ENCODE measurements around the gene PRDM15. TPM values are rescaled to one million over a fixed set of nuclear protein-coding genes. Genes with fewer than 3 reads are reported as not detected.

PRDM15 gene
- total RNA-seq, 1 experiment from 2014 or later: 3.0 TPM

DNA sequence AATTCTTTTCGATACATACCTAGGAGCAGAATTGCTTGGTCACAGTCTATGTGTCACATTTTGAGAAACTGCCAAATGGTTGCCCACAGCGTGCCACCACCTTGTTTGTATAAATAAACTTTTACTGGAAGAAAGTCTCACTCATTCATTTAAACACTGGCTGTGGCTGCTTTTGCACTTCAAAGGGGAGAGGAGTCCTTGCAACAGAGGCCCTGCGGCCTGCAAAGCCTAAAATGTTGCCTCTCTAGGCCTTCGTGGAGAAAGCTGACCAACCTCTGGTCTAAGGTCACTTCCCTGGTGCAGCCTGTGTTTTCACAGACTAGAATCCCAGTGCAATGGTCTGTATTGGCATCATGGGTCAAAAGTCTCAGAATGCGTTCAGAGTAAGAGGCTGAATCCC is 120.6 kb downstream of the PRDM15 start:
- H3K9me3 ChIP-seq (ENCODE audit: low read length): no peaks in the 10 kb centered on the region
- no peaks in the 10 kb centered on the region for H3K79me2 ChIP-seq (ENCODE audit: low read length)
- no peaks in the 10 kb centered on the region for H3K27me3 ChIP-seq (ENCODE audit: low read length)
- H3K4me2 ChIP-seq (ENCODE audit: low read depth, low read length, poor library complexity, severe bottlenecking): no peak overlapping the region
- no peak overlapping the region for H3K9ac ChIP-seq (ENCODE audit: low read length)
- no peaks in the 10 kb centered on the region for H4K20me1 ChIP-seq (ENCODE audit: insufficient read depth, low read depth, low read length)
- H3K4me1 ChIP-seq (ENCODE audit: low read length): no peaks in the 10 kb centered on the region
- H3K36me3 ChIP-seq (ENCODE audit: insufficient read depth, low read length): no peaks in the 10 kb centered on the region
- no peak overlapping the region for H3K27ac ChIP-seq (ENCODE audit: low read length)
- no peak overlapping the region for H2AFZ ChIP-seq (ENCODE audit: low read length)
- H3K4me3 ChIP-seq (ENCODE audit: low read length): no peak overlapping the region
- no peaks in the 10 kb centered on the region for H3K9me2 ChIP-seq (replicated peaks; ENCODE audit: insufficient read depth, low read length)
- no peak for DNase-seq

GRCh38 chr21:41755934-41756773 is 123.0 kb downstream of the PRDM15 start:
- DNase-seq: no peak
- no peaks in the 10 kb centered on the region for H3K9me3 ChIP-seq (ENCODE audit: low read length)
- no peak overlapping the region for H3K4me2 ChIP-seq (ENCODE audit: low read depth, low read length, poor library complexity, severe bottlenecking)
- no peaks in the 10 kb centered on the region for H3K79me2 ChIP-seq (ENCODE audit: low read length)
- H3K27ac ChIP-seq (ENCODE audit: low read length): no peak overlapping the region
- H3K4me3 ChIP-seq (ENCODE audit: low read length): no peak overlapping the region
- H3K36me3 ChIP-seq (ENCODE audit: insufficient read depth, low read length): no peaks in the 10 kb centered on the region
- no peak overlapping the region for H3K9ac ChIP-seq (ENCODE audit: low read length)
- H4K20me1 ChIP-seq (ENCODE audit: insufficient read depth, low read depth, low read length): no peaks in the 10 kb centered on the region
- H3K4me1 ChIP-seq (ENCODE audit: low read length): no peaks in the 10 kb centered on the region
- no peaks in the 10 kb centered on the region for H3K27me3 ChIP-seq (ENCODE audit: low read length)
- no peak overlapping the region for H2AFZ ChIP-seq (ENCODE audit: low read length)
- H3K9me2 ChIP-seq (replicated peaks; ENCODE audit: insufficient read depth, low read length): no peaks in the 10 kb centered on the region

DNA sequence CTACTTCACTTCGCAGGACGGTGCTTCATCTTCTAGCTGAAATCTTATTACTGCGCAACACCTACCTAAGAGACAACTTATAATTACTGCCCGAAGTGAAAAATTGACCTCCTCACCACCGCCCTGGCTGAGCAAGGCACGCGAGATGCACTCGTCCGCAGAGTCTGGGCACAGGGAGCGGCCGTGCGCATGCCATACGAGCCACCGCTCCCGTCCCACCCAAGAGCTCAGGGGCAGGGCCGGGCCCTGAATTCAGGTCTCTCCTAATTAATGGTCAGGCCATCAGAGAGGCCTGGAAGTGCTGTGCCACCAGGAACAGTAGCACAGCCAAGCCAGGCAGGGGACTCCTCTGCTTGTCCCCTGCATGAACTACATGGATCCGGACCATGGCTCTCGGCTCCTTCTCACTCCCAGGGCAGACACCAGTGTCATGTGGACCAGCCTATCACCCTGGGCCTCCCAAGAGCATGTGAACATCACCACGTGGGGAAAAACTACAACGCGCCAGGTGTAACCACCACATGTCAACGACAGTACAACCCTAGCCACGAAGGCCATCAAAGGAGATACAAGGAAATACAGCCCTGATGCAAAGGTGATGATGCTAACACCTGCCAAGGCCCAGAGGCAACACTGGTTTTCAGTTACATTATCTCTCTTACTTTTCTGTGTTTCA is 123.7 kb downstream of the PRDM15 start:
- H4K20me1 ChIP-seq (ENCODE audit: insufficient read depth, low read depth, low read length): no peaks in the 10 kb centered on the region

GRCh38 chr21:41754479-41754891 is 124.7 kb downstream of the PRDM15 start:
- no peak overlapping the region for H3K4me3 ChIP-seq (ENCODE audit: low read length)
- no peaks in the 10 kb centered on the region for H4K20me1 ChIP-seq (ENCODE audit: insufficient read depth, low read depth, low read length)
- no peak overlapping the region for H3K27ac ChIP-seq (ENCODE audit: low read length)
- H3K4me1 ChIP-seq (ENCODE audit: low read length): no peaks in the 10 kb centered on the region
- H3K27me3 ChIP-seq (ENCODE audit: low read length): no peaks in the 10 kb centered on the region
- no peaks in the 10 kb centered on the region for H3K36me3 ChIP-seq (ENCODE audit: insufficient read depth, low read length)
- no peak for DNase-seq
- H3K9me2 ChIP-seq (replicated peaks; ENCODE audit: insufficient read depth, low read length): no peaks in the 10 kb centered on the region
- H3K9me3 ChIP-seq (ENCODE audit: low read length): no peaks in the 10 kb centered on the region
- H3K79me2 ChIP-seq (ENCODE audit: low read length): no peaks in the 10 kb centered on the region
- H3K4me2 ChIP-seq (ENCODE audit: low read depth, low read length, poor library complexity, severe bottlenecking): no peak overlapping the region
- no peak overlapping the region for H2AFZ ChIP-seq (ENCODE audit: low read length)
- no peak overlapping the region for H3K9ac ChIP-seq (ENCODE audit: low read length)

More for the DNA sequence above, 123.7 kb downstream of the PRDM15 start:
- no peak for DNase-seq
- H3K9me3 ChIP-seq (ENCODE audit: low read length): no peaks in the 10 kb centered on the region
- H3K27me3 ChIP-seq (ENCODE audit: low read length): no peaks in the 10 kb centered on the region
- no peaks in the 10 kb centered on the region for H3K9me2 ChIP-seq (replicated peaks; ENCODE audit: insufficient read depth, low read length)
- no peaks in the 10 kb centered on the region for H3K4me1 ChIP-seq (ENCODE audit: low read length)
- H3K79me2 ChIP-seq (ENCODE audit: low read length): no peaks in the 10 kb centered on the region
- H3K27ac ChIP-seq (ENCODE audit: low read length): no peak overlapping the region
- no peak overlapping the region for H2AFZ ChIP-seq (ENCODE audit: low read length)
- H3K36me3 ChIP-seq (ENCODE audit: insufficient read depth, low read length): no peaks in the 10 kb centered on the region
- H3K4me3 ChIP-seq (ENCODE audit: low read length): no peak overlapping the region
- H3K4me2 ChIP-seq (ENCODE audit: low read depth, low read length, poor library complexity, severe bottlenecking): no peak overlapping the region
- no peak overlapping the region for H3K9ac ChIP-seq (ENCODE audit: low read length)

- no peak for DNase-seq
- no peak overlapping the region for H3K4me2 ChIP-seq (ENCODE audit: low read depth, low read length, poor library complexity, severe bottlenecking)
- no peaks in the 10 kb centered on the region for H3K9me3 ChIP-seq (ENCODE audit: low read length)
- H3K27me3 ChIP-seq (ENCODE audit: low read length): no peaks in the 10 kb centered on the region
- no peak overlapping the region for H3K27ac ChIP-seq (ENCODE audit: low read length)
- no peak overlapping the region for H2AFZ ChIP-seq (ENCODE audit: low read length)
- no peaks in the 10 kb centered on the region for H3K36me3 ChIP-seq (ENCODE audit: insufficient read depth, low read length)
- H3K9ac ChIP-seq (ENCODE audit: low read length): no peak overlapping the region
- no peak overlapping the region for H3K4me3 ChIP-seq (ENCODE audit: low read length)
- H4K20me1 ChIP-seq (ENCODE audit: insufficient read depth, low read depth, low read length): no peaks in the 10 kb centered on the region
- no peaks in the 10 kb centered on the region for H3K9me2 ChIP-seq (replicated peaks; ENCODE audit: insufficient read depth, low read length)
- no peaks in the 10 kb centered on the region for H3K79me2 ChIP-seq (ENCODE audit: low read length)
- no peaks in the 10 kb centered on the region for H3K4me1 ChIP-seq (ENCODE audit: low read length)
These were observed 125.9 kb downstream of the PRDM15 start for GRCh38 chr21:41753006-41753898.

- no peak for DNase-seq
These were observed 126.9 kb downstream of the PRDM15 start for GRCh38 chr21:41752231-41752681.

DNA sequence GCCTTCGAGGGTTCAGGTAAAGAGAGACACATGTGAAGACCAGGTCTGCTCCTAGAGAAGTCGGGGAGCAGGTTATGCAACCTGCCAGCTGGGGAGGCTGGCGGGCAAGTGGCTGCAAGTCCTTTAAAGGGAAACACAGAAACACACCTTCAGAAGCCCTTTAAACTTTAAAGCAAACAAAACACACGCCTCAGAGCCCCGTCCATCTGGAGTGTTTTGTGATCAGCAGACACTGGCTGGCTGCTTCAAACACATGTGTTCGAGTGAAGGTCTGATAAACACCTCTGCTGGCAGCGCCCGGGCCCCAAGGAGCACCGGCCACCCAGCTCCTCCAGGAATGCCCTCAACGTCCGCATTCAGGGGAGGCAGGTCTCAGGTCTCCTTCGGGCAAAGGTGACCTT is 127.5 kb downstream of the PRDM15 start:
- no peaks in the 10 kb centered on the region for H3K4me1 ChIP-seq (ENCODE audit: low read length)
- H2AFZ ChIP-seq (ENCODE audit: low read length): no peak overlapping the region
- DNase-seq: no peak
- no peak overlapping the region for H3K4me2 ChIP-seq (ENCODE audit: low read depth, low read length, poor library complexity, severe bottlenecking)
- H3K79me2 ChIP-seq (ENCODE audit: low read length): no peaks in the 10 kb centered on the region
- H3K36me3 ChIP-seq (ENCODE audit: insufficient read depth, low read length): no peaks in the 10 kb centered on the region
- no peak overlapping the region for H3K27ac ChIP-seq (ENCODE audit: low read length)
- H3K9me3 ChIP-seq (ENCODE audit: low read length): no peaks in the 10 kb centered on the region
- no peaks in the 10 kb centered on the region for H4K20me1 ChIP-seq (ENCODE audit: insufficient read depth, low read depth, low read length)
- H3K9ac ChIP-seq (ENCODE audit: low read length): no peak overlapping the region
- no peak overlapping the region for H3K4me3 ChIP-seq (ENCODE audit: low read length)
- H3K27me3 ChIP-seq (ENCODE audit: low read length): no peaks in the 10 kb centered on the region
- H3K9me2 ChIP-seq (replicated peaks; ENCODE audit: insufficient read depth, low read length): no peaks in the 10 kb centered on the region

More at GRCh38 chr21:41752231-41752681, 126.9 kb downstream of the PRDM15 start:
- H3K9ac ChIP-seq (ENCODE audit: low read length): no peak overlapping the region
- H3K27me3 ChIP-seq (ENCODE audit: low read length): no peaks in the 10 kb centered on the region
- no peak overlapping the region for H2AFZ ChIP-seq (ENCODE audit: low read length)
- H3K9me2 ChIP-seq (replicated peaks; ENCODE audit: insufficient read depth, low read length): no peaks in the 10 kb centered on the region
- no peaks in the 10 kb centered on the region for H3K4me1 ChIP-seq (ENCODE audit: low read length)
- H3K79me2 ChIP-seq (ENCODE audit: low read length): no peaks in the 10 kb centered on the region
- H3K9me3 ChIP-seq (ENCODE audit: low read length): no peaks in the 10 kb centered on the region
- no peak overlapping the region for H3K27ac ChIP-seq (ENCODE audit: low read length)
- no peak overlapping the region for H3K4me3 ChIP-seq (ENCODE audit: low read length)
- no peak overlapping the region for H3K4me2 ChIP-seq (ENCODE audit: low read depth, low read length, poor library complexity, severe bottlenecking)
- H3K36me3 ChIP-seq (ENCODE audit: insufficient read depth, low read length): no peaks in the 10 kb centered on the region
- H4K20me1 ChIP-seq (ENCODE audit: insufficient read depth, low read depth, low read length): no peaks in the 10 kb centered on the region
